ENCODE results near the gene STAP1.
"Not testable (repeated sequence)": the region's sequence is repeated elsewhere in the genome, so short reads cannot be mapped to it uniquely, and the experiment has no call there.

The STAP1 gene

DNA sequence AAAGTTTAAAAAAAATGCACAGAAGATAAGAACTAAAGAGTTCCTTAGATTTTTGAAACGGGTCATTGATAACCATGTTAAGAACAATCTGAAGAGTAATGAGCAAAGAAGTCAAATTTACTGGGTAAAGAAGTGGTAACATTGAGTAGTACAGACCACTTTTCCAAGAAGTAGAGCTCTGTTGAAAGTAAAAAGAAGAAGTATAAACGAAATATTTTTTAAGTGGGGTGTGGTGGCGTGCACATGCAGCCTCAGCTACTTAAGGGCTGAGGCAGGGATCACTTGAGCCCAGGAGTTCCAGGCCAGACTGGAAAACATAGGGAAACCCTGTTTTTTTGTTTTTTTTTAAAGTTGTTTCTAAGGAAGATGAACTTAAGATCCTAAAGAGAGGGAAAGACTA is 74.0 kb downstream of the STAP1 start:
- no peak for DNase-seq

DNA sequence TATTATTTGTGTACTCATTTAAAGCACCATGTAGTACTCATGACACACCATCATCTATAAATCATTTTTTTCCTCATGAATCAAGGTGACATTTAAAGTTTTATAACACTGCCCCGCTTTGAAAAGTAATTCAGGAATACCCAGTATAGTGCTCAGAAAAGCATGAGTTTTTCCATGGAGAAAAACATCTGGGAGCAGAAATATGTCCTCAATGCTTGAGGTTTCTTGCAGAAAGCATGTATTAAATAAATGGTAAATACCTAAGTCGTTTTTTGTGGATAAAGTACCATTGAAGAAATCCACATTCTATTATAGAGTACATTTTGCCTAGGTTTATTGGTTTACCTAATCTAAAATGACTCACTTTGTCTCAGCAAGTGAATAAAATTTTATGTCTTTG is 76.2 kb downstream of the STAP1 start:
- DNase-seq = no peak

DNA sequence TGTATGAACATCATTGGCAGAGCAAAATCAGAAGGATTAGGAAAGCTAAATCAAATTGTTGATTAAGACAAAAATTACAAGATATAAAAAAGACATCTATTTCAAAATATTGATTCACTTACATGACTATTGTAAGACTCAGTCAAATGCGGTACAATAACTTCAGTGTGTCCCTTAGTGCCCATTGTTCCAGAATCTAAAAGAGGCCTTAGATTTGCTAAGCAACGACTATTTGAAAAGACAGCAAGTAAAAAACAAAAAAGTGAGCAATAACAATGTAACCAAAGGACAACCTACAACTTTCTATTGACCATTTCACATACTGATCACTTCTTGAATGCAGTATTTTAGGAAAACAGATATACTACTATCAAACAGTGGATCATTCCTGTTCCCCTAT is 76.8 kb downstream of the STAP1 start:
- DNase-seq = no peak

DNA sequence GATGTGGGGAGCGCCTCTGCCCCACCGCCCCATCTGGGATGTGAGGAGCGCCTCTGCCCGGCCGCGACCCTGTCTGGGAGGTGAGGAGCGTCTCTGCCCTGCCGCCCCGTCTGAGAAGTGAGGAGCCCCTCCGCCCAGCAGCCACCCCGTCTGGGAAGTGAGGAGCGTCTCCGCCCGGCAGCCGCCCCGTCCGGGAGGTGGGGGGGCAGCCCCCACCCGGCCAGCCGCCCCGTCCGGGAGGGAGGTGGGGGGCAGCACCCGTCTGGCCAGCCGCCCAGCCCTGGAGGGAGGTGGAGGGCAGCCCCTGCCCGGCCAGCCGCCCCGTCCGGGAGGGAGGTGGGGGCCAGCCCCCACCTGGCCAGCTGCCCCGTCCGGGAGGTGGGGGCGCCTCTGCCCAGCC is 78.5 kb downstream of the STAP1 start:
- DNase-seq = not testable (repeated sequence)

DNA sequence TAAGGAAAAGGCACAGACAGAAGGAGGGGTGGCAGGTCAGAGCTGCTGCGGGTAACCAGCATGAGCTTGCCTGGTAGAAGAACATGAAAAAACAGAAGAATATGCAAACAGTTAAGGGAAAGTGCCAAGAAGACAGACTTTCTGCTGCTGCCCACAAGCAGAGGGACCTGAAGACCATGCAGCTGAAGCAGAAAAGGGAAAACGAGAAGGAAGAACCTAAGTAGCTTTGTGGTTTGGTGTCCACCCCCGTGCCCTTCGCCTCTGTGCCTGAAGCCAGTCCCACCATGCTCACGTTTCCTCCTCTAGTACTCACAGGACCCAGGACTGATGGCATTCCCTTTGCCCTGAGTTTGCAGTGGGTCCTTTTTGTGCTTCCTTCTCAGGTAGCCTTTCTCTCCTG is 79.6 kb downstream of the STAP1 start:
- no peak for DNase-seq

DNA sequence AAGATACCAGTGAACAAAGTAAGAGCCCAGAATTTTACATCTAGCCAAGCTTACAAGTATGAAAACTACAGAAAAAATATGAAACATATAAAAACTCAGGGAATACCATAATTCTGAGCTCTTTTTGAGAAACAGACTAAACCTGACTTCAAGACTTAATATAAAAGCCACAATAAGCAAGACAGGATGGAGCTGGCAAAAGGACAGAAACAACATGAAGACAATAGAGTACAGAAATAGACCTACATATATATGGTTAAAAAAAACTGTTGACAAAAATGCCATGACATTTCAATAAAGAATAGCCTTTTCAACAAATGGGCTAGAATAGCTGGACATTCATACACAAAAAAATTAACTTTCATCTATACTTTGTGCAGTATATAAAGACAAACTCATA is 93.0 kb downstream of the STAP1 start:
- DNase-seq = no peak

Data from NCI-H2171 treated with DMSO at 0.1 percent for 48 hours (cell line).